GM12878 (cell line): Measurements from ENCODE around the gene DTX1. TPM values are rescaled to one million over a fixed set of nuclear protein-coding genes. Genes with fewer than 3 reads are reported as not detected.
A peak's percentile ranks its signal among the peaks of the same experiment; 100 is the strongest.

Experiments
- ATAC-seq: fragments of 200-7000 bp; cut with Tn5 transposase; 3 replicates; pipeline ENCODE4 v1.9.1; 2020; ENCODE audit warnings: mild to moderate bottlenecking, moderate library complexity
- BruUV-seq: library from RNA; stranded (reverse); fragments of 400-500 nt; replicated peaks from 2 replicates; lab custom pipeline; 2021; lab: Mats Ljungman, UMichigan
- CTCF ChIA-PET: fragments of 300-600 bp; sonication (Branson Sonifier 250); formaldehyde crosslinking; extraction: SDS; loops from one replicate; lab custom pipeline; 2021; ENCODE audit warnings: inconsistent platforms; lab: Yijun Ruan, JAX
- POLR2A ChIA-PET: fragments of 350-600 bp; formaldehyde crosslinking; extraction: SDS; loops from one replicate; lab custom pipeline; 2021; ENCODE audit warnings: inconsistent platforms; lab: Charles Lee
- RAD21 ChIA-PET: fragments of 300-600 bp; sonication (Branson Sonifier 250); formaldehyde crosslinking; loops from one replicate; lab custom pipeline; 2023; ENCODE audit warnings: antibody characterized with exemption; ENCODE audit not compliant: unreplicated experiment; lab: Charles Lee
- SMC1A ChIA-PET: fragments of 300-600 bp; sonication (Branson Sonifier 250); formaldehyde crosslinking; loops from one replicate; lab custom pipeline; 2023; ENCODE audit not compliant: unreplicated experiment, uncharacterized antibody; lab: Charles Lee
- DNase-seq: peaks from one replicate; pipeline ENCODE4 v3.0.0-alpha.2; 2011; ENCODE audit warnings: low read depth, low spot score
- FAIRE-seq: peaks from 3 replicates; lab custom pipeline; 2011; peaks lifted over from hg19 to GRCh38; lab: Jason Lieb, UNC
- H2AFZ ChIP-seq: 2 replicates; pipeline ENCODE4 v1.6.0; 2011; ENCODE audit warnings: low read depth, low read length, control low read depth; ENCODE audit not compliant: control insufficient read depth
- H3K27ac ChIP-seq: 2 replicates; pipeline ENCODE4 v1.5.1; 2011; ENCODE audit warnings: control low read depth; ENCODE audit not compliant: control insufficient read depth, insufficient read depth
- H3K27me3 ChIP-seq, 2 experiments: replicated peaks in 1 of 2; 2 replicates each; pipeline versions ENCODE4 v1.6.0 to v1.6.1; 2011; ENCODE audit warnings: low read length in 1 of 2; ENCODE audit not compliant: control insufficient read depth in 2 of 2, insufficient read depth in 2 of 2
- H3K36me3 ChIP-seq, 2 experiments: 2 replicates each; pipeline ENCODE4 v1.5.1; 2011; ENCODE audit warnings: low read length in 1 of 2; ENCODE audit not compliant: control insufficient read depth in 2 of 2, insufficient read depth in 2 of 2
- H3K4me1 ChIP-seq: 2 replicates; pipeline ENCODE4 v1.6.1; 2011; ENCODE audit warnings: mild to moderate bottlenecking, low read length, moderate library complexity, mixed read lengths; ENCODE audit not compliant: control insufficient read depth, insufficient read depth
- H3K4me2 ChIP-seq: 2 replicates; pipeline ENCODE4 v1.6.0; 2011; ENCODE audit warnings: control low read depth; ENCODE audit not compliant: control insufficient read depth, insufficient read depth
- H3K4me3 ChIP-seq: fragments of 200-600 bp; sonication (generic); 2 replicates; pipeline ENCODE4 v1.5.1; 2016
- H3K79me2 ChIP-seq: 2 replicates; pipeline ENCODE4 v1.6.0; 2011; ENCODE audit warnings: low read length; ENCODE audit not compliant: control insufficient read depth, insufficient read depth
- H3K9ac ChIP-seq: 2 replicates; pipeline ENCODE4 v1.8.0; 2011; ENCODE audit warnings: low read length, control low read depth, mixed read lengths; ENCODE audit not compliant: control insufficient read depth, insufficient read depth
- H3K9me3 ChIP-seq: replicated peaks from 3 replicates; pipeline ENCODE4 v1.5.1; 2011; ENCODE audit warnings: mild to moderate bottlenecking, low read length; ENCODE audit not compliant: control insufficient read depth, insufficient read depth
- H4K20me1 ChIP-seq: 2 replicates; pipeline ENCODE4 v1.6.0; 2011; ENCODE audit not compliant: control insufficient read depth, insufficient read depth
- BHLHE40 ChIP-seq, 2 experiments: fragments of 450-650 bp in 1 of 2; IDR thresholded peaks; 2 replicates each; pipeline ENCODE4 v1.6.1; 2011 to 2017; ENCODE audit warnings: low read depth in 2 of 2, borderline replicate concordance in 1 of 2, improper control_type of control experiment in 1 of 2, low read length in 1 of 2, mild to moderate bottlenecking in 1 of 2
- CREM ChIP-seq: IDR thresholded peaks from 2 replicates; pipeline ENCODE4 v1.6.1; 2014; ENCODE audit warnings: antibody characterized with exemption, low read depth
- FOXK2 ChIP-seq: fragments of 450-650 bp; IDR thresholded peaks from 2 replicates; pipeline ENCODE4 v1.6.1; 2017; ENCODE audit warnings: mild to moderate bottlenecking, moderate library complexity
- JUND ChIP-seq: IDR thresholded peaks from 2 replicates; pipeline ENCODE4 v1.6.1; 2012; ENCODE audit warnings: low read depth, mild to moderate bottlenecking, low read length, improper control_type of control experiment, moderate library complexity
- MTA2 ChIP-seq: fragments of 450-650 bp; IDR thresholded peaks from 2 replicates; pipeline ENCODE4 v1.6.1; 2016; ENCODE audit warnings: low read depth, mild to moderate bottlenecking, moderate library complexity
- NFYB ChIP-seq: IDR thresholded peaks from 2 replicates; pipeline ENCODE4 v1.6.1; 2011; ENCODE audit warnings: low read depth, mild to moderate bottlenecking, low read length, improper control_type of control experiment, moderate library complexity; ENCODE audit not compliant: insufficient read depth
- POLR2A ChIP-seq: IDR thresholded peaks from 2 replicates; pipeline ENCODE4 v1.6.1; 2011; ENCODE audit warnings: low read depth, mild to moderate bottlenecking, low read length
- SMARCA5 ChIP-seq: fragments of 450-650 bp; IDR thresholded peaks from 2 replicates; pipeline ENCODE4 v1.6.1; 2017; ENCODE audit warnings: mild to moderate bottlenecking
- TARDBP ChIP-seq: IDR thresholded peaks from 2 replicates; pipeline ENCODE4 v1.6.1; 2016; ENCODE audit warnings: borderline replicate concordance
- WGBS: methylation state at CpG from one replicate; pipeline ENCODE4 v1.1.6; 2016; ENCODE audit warnings: low lambda C conversion rate; ENCODE audit not compliant: insufficient replicate concordance, insufficient coverage; ENCODE audit errors: missing lambda C conversion rate; 5-methylcytosine and 5-hydroxymethylcytosine counted together
- in situ Hi-C: fragments of 300-500 bp; cut with MboI; formaldehyde crosslinking; loops from 9 replicates; pipeline ENCODE4 v1.14.3; 2018; ENCODE audit warnings: mixed read lengths
- intact Hi-C: fragments of 100-400 bp; cut with micrococcal nuclease; formaldehyde crosslinking; loops from one replicate; pipeline ENCODE4 v1.14.2; 2022; ENCODE audit not compliant: unreplicated experiment
- polyA plus RNA-seq, 11 experiments: library from polyadenylated mRNA; depleted of rRNA in 4 of 11; unstranded in 6 of 11; stranded (reverse) in 5 of 11; fragments of >200 nt; fragmentation: Nextera tagmentation in 4 of 11; fragmentation: Illumina TruSeq in 1 of 11; extraction: Ambion mirVana in 4 of 11; extraction: Trizol in 1 of 11; gene quantifications; 1 replicate in 1 of 11; 2 replicates in 10 of 11; pipeline versions ENCODE4 v1.2.1 to v1.2.3, GENCODE V29; 2011 to 2016; ENCODE audit warnings: inconsistent platforms in 2 of 11, missing spikeins in 2 of 11, low read depth in 1 of 11
- total RNA-seq, 4 experiments: library from RNA; depleted of rRNA in 3 of 4; stranded (reverse); fragments of >200 nt in 3 of 4; fragmentation: Illumina TruSeq in 1 of 4; extraction: Trizol in 1 of 4; gene quantifications; 2 replicates each; pipeline versions ENCODE4 v1.2.1 to v1.2.3, GENCODE V29; 2013 to 2021
- TF ChIP-seq, protein P1 (sequence below): fragments of 150-350 bp; IDR thresholded peaks from 2 replicates; pipeline ENCODE4 v1.6.1; 2016; ENCODE audit warnings: low read depth, low read length
- TF ChIP-seq, protein P2 (sequence below): fragments of 450-650 bp; IDR thresholded peaks from 2 replicates; pipeline ENCODE4 v1.6.1; 2017; ENCODE audit warnings: mild to moderate bottlenecking, moderate library complexity

The DTX1 gene
- total and polyA plus RNA-seq, 10 of the 15 experiments (the other 5 are each of a cell fraction or from before 2014, with no cell fraction given) = 0.09 to 2.8 (median 0.66) TPM

DNA sequence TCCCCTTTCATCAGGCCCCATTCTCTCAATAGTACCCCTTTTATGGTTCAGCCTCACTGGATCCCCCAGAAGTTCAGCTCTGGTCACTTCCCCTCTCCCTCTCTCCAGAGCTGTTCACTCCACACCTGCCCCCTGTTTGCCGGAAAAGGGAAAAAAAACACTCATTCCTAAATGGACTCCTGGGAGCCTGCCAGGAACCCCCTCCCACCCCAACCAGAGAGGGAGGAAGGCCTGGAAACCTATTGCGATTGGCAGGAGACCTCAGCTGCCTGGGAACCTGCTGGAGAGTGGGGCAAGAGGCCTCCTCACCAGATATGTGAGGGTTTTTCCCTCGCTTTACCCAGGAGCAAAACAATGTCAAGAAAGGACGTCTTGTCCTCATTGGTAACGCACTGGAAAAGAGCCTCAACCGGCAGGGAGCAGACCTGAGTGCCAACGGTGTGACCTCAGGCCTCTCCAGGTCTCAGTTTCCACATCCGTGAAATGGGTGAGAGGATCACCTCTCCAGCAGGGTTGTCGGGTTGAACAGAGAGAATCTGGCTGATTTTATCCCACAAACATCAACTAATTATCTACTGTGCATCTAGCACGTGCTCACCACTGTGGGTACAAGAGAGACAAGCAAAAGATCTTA lies 4.6 kb downstream of the DTX1 start:
- in situ Hi-C loops (no loop called here), intact Hi-C loops (no loop called here)
- Histone ChIP-seq H3K4me2 (peak overlapping the region; percentile 30; the same call in 1 of the 2 replicates), H3K9ac (no peak overlapping the region; the same call in 1 of the 2 replicates), H3K36me3 (no peaks in the 10 kb centered on the region), H3K4me3 (no peak overlapping the region), H3K79me2 (peaks cover 11% of the 10 kb centered on the region), H3K4me1 (peaks cover 16% of the 10 kb centered on the region), H3K27me3 (peaks cover 1 to 5% of the 10 kb centered on the region in 2 experiments; a peak in 2 of 4 replicates), H2AFZ (no peak overlapping the region), H3K9me3 (no peaks in the 10 kb centered on the region), H4K20me1 (peaks cover 3% of the 10 kb centered on the region; the same call in 1 of the 2 replicates), H3K27ac (no peak overlapping the region)
- no peak for FAIRE-seq
- BruUV-seq = no TSS peak
- ChIA-PET SMC1A (interaction anchor here (0.6 to 17.0 kb wide), 11 partner anchors 7 to 560 kb away, joined by 3 to 416 read pairs (median 5); no protein-coding TSS in a partner anchor), CTCF (interaction anchor here (0.7 to 9.5 kb wide), 13 partner anchors 9 to 155 kb away, joined by 3 to 98 read pairs (median 6); no protein-coding TSS in a partner anchor), RAD21 (interaction anchor here (1.1 to 9.1 kb wide), 8 partner anchors 8 to 38 kb away, joined by 3 to 84 read pairs (median 12); no protein-coding TSS in a partner anchor), POLR2A (interaction anchor here (0.9 to 4.9 kb wide), 5 partner anchors 9 to 28 kb away, joined by 5 to 46 read pairs (median 5); no protein-coding TSS in a partner anchor)
- WGBS = 32% methylated on average over 9 of the region's 10 CpGs
- no peak for DNase-seq
- ATAC-seq = no peak
- no peak for TF ChIP-seq MTA2
- no peak for TF ChIP-seq FOXK2
- TF ChIP-seq CREM = no peak
- peak in 1 of 2 experiments; percentile 62; a peak in 1 of 4 replicates for TF ChIP-seq BHLHE40 (IDR thresholded peaks at IDR 0.05; ENCODE audit: borderline replicate concordance in 1 of 2, low read depth in 2 of 2, low read length in 1 of 2)
- peak; percentile 65; the same call in 1 of the 2 replicates for TF ChIP-seq SMARCA5
- TF ChIP-seq, protein P1, sequence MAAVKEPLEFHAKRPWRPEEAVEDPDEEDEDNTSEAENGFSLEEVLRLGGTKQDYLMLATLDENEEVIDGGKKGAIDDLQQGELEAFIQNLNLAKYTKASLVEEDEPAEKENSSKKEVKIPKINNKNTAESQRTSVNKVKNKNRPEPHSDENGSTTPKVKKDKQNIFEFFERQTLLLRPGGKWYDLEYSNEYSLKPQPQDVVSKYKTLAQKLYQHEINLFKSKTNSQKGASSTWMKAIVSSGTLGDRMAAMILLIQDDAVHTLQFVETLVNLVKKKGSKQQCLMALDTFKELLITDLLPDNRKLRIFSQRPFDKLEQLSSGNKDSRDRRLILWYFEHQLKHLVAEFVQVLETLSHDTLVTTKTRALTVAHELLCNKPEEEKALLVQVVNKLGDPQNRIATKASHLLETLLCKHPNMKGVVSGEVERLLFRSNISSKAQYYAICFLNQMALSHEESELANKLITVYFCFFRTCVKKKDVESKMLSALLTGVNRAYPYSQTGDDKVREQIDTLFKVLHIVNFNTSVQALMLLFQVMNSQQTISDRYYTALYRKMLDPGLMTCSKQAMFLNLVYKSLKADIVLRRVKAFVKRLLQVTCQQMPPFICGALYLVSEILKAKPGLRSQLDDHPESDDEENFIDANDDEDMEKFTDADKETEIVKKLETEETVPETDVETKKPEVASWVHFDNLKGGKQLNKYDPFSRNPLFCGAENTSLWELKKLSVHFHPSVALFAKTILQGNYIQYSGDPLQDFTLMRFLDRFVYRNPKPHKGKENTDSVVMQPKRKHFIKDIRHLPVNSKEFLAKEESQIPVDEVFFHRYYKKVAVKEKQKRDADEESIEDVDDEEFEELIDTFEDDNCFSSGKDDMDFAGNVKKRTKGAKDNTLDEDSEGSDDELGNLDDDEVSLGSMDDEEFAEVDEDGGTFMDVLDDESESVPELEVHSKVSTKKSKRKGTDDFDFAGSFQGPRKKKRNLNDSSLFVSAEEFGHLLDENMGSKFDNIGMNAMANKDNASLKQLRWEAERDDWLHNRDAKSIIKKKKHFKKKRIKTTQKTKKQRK = no peak
- TF ChIP-seq POLR2A = no peak
- TF ChIP-seq NFYB = no peak
- TF ChIP-seq, protein P2, sequence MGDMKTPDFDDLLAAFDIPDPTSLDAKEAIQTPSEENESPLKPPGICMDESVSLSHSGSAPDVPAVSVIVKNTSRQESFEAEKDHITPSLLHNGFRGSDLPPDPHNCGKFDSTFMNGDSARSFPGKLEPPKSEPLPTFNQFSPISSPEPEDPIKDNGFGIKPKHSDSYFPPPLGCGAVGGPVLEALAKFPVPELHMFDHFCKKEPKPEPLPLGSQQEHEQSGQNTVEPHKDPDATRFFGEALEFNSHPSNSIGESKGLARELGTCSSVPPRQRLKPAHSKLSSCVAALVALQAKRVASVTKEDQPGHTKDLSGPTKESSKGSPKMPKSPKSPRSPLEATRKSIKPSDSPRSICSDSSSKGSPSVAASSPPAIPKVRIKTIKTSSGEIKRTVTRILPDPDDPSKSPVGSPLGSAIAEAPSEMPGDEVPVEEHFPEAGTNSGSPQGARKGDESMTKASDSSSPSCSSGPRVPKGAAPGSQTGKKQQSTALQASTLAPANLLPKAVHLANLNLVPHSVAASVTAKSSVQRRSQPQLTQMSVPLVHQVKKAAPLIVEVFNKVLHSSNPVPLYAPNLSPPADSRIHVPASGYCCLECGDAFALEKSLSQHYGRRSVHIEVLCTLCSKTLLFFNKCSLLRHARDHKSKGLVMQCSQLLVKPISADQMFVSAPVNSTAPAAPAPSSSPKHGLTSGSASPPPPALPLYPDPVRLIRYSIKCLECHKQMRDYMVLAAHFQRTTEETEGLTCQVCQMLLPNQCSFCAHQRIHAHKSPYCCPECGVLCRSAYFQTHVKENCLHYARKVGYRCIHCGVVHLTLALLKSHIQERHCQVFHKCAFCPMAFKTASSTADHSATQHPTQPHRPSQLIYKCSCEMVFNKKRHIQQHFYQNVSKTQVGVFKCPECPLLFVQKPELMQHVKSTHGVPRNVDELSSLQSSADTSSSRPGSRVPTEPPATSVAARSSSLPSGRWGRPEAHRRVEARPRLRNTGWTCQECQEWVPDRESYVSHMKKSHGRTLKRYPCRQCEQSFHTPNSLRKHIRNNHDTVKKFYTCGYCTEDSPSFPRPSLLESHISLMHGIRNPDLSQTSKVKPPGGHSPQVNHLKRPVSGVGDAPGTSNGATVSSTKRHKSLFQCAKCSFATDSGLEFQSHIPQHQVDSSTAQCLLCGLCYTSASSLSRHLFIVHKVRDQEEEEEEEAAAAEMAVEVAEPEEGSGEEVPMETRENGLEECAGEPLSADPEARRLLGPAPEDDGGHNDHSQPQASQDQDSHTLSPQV = no peak
- no peak for TF ChIP-seq JUND
- no peak for TF ChIP-seq TARDBP
